GM21619 (cell line): ENCODE measurements around the gene NAA35.
"Not testable (repeated sequence)": the region's sequence is repeated elsewhere in the genome, so short reads cannot be mapped to it uniquely, and the experiment has no call there.

ENCODE experiments used
- ATAC-seq: cut with Tn5 transposase; IDR thresholded peaks from one replicate; pipeline ENCODE4 v1.9.1; 2021; ENCODE audit not compliant: unreplicated experiment

NAA35 gene

DNA sequence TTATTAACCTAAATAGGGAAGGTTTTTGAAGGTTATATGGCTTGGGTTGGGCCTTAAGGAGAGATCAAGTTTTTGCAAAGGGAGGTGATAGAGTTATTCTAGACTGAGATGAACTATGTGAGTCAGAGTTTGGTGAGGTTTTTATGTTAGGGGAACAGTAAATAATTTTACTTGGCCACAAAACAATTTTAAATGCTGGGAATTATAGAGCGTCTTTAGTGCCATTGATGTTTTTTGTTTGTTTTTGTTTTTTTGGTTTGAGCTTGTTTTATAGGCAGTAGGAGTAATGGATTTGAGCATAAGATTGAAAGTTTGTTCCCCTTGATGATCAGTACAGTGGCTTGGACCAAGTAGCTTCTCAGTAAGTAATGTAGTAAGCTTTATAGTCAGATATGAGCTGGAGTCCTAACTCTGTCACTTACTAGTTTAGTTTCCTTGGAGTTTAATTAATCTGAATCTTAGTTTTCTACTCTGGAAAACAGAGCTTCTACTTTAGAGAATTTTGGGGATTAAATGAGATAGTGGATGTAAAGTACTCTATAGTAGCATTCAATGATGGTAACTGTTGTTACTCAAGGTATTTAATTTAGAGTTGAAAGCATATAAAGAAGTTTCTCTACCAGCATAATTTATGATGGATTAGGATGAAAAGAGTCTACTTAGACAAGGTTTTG lies 2.9 kb downstream of the NAA35 start:
- no peak for ATAC-seq

DNA sequence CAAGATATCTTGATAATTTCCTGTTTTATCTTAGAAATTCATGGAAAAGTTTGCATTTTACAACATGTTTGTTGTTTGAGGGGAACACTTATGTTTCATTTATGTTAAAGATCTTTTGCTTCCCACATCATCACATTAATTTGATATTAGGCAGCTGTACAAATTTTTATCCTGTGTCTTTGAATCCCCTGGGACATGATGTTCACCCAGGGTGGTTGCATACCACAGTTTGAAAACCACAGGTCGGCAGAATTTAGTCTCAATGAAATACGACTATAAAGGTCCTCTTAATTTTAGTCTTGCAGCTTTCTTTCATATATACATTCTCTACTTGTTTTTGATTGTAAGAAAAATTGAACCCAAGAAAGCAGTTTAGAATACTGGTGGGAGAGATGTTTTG lies 3.7 kb downstream of the NAA35 start:
- ATAC-seq: no peak

DNA sequence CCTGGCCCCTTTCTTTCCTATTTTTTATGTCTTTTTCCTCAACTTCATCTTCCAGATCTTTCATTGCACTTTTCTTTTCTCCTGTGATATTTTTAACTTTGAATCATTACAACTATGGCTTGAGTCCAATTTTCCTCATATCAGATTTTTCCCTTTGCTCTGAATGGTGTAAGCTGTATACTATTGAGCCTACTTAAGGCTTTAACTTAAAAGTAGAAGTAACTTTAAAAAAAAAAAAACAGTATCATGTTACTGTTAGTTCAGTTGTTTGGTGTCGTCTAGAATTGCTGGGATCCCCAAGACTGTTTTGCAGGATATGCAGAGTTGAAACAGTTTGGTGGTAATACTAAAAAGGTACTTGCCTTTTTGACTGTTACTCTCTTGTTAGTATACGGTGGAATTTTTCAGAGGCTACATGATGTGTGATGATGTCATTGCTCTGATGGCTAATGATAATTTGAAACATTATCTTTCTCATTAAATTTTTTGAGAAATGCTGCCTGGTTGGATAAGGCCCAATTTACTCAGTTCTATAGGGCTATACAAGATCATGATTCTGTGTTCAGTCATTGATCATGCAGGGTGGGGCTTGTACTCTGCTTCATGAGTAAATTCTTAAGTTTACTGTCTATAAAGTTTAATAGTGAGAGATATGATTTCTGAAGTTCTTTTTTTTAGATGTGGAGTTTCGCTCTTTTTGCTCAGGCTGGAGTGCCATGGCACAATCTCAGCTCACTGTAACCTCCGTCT lies 8.8 kb downstream of the NAA35 start:
- ATAC-seq: no peak

DNA sequence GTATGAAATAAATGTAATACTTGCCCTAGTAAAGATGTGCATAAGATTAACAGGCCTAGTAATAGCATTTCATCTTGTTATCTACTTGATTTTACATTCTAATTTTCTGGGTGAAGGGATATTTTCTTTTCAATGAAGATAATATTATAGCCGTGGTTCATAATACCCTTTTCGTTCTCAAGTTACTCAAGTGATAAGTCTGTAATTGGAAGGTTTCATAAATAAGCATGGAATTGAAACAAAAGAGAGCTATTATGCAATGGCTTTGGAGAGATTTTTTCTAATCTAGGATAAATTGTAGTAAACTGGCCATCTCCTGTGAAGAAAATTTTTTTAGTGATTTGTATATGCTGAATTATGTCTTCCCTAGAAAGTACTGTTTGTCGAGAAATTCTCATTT lies 19.0 kb downstream of the NAA35 start:
- ATAC-seq: no peak

DNA sequence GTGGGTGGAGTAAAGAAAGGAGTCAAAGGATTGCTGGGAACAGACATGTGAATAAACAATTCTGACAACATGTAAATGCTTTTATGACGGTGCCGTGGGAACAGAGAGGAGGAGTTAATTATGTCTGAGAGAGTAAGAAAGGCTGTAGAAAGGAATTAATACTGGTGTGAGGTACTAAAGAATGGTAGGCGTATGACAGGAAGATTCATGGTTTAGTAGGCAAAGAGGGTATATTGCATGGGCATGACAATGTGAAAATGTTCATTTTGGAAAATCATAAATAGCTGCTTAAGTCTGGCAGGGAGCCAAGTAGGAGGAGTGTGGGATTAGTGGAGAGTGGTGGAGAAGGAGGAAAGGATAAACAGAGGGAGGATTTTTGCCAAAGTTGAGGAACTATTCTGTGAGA lies 19.7 kb downstream of the NAA35 start:
- no peak for ATAC-seq

DNA sequence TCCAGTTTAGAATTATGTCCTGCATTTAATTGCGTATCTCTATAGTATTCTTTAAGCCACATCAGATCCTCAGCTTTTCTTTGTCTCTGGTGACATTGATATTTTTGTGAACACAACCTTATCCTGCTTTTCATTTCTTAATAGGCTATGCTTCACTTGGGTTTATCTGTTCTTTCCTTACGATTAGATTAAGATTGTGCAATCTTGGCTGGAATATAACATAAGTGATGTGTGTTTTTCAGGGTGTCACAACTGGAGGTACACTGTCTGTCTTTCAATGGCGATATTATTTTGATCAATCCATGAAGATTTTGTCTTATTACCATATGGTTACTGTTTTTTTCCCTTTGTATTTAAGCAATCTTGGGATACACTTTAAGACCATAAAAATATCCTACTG lies 23.6 kb downstream of the NAA35 start:
- ATAC-seq: no peak

DNA sequence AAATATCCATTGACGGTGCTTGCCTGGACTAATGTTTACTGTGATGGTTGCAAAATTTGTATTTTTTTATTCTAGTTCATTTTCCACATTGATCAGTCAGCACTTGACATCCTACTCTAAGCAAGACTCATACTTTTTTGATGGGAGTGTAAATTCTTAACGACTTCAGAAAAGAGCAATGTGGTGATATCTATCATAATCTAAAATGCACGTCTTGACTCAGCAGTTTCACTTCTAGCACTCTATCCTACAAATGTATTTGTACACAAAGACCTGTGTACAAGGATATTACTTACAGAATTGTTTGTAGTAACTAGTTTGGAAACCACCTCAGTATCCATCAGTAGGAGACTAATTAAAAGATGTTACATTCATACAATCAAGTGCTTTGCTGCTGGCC lies 24.0 kb downstream of the NAA35 start:
- no peak for ATAC-seq

DNA sequence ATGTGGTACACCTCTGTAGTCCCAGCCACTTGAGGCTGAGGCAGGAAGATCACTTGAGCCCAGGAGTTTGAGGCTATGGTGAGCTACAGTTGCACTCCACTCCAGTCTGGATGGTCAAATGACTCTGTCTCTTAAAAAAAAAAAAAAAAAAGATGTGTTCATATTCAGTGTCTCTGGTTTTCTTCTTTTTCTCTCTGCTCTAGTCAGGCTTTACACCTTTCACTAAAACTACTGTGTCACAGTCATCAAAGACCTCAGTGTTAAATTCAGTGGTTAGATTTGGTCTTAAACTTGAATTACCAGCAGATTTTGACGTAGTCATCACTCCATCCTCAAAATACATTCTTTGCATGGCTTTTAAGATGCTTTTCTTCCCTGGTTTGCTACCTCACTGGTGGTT lies 28.8 kb downstream of the NAA35 start:
- no peak for ATAC-seq

DNA sequence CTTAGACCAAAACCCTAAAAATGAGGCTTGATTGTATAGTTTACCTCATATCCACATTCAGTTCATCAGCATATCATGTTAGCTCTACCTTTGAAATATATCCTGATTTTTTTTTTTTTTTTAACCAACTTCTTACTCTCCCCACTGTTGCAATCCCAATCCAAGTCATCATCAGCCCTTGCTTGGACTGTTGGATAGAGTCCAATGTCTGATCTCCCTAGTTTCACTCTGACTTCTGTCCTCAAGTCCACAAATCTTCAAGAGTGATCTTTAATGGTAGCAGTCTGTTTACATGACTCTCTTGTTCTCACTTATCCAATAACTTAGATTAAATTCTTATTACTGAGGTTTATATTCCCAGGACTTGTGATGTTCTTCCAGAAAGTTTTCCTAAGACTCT lies 30.8 kb downstream of the NAA35 start:
- ATAC-seq: no peak

DNA sequence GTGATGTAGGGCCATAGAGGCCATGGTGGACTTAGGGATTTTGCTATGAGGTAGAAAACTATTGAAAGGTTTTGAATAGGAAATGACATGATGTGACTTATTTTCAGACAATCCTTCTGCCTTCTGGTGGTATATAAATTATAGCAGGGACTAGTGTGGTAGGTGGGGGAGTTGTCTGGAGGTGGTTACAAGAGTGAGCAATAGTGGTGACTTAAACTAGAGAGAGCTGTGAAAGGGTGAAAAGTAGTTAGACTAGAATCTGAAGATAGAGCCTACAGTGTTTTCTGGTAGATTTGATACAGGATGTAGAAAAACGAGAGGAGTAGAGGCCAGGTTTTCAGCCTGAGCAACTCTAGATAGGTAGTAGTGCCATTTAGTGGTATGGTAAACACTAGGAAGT lies 32.3 kb downstream of the NAA35 start:
- ATAC-seq: no peak

DNA sequence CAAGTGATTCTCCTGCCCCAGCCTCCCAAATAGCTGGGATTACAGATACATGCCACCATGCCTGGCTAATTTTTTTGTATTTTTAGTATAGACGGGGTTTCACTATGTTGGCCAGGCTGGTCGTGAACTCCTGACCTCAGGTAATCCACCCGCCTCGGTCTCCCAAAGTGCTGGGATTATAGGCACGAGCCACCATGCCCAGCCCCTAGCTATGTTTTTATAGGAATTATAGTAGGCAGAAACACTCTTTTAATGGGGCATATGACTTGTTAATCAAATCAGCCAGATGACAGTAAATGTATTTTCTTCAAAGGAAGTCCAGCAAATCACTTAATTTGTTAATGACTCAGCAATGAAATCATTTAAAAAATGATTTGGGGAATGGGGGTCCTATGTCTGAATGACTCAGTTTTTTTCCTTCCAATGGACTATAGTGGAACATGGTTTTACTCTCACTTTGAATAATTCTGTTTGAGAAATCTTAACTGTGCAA lies 33.2 kb downstream of the NAA35 start:
- ATAC-seq: not testable (repeated sequence)

DNA sequence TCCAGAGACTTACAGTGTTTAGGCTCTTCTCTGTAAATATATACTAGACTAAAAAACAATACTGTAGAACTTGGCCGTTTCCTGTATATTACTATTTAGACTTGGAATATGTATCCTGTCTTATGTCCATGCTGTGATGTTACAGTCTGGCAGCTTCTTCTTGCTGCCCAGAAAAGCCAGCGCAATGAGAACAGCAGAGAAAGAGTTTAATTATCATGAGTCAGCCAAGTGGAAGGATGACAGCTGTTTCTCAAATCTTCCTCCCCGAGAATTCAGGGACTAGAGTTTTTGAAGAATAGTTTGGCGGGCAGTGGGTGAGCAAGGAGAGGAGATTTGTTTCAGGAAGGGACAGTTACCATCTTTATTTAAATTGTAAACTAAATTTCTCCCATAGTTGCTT lies 37.5 kb downstream of the NAA35 start:
- ATAC-seq: no peak

DNA sequence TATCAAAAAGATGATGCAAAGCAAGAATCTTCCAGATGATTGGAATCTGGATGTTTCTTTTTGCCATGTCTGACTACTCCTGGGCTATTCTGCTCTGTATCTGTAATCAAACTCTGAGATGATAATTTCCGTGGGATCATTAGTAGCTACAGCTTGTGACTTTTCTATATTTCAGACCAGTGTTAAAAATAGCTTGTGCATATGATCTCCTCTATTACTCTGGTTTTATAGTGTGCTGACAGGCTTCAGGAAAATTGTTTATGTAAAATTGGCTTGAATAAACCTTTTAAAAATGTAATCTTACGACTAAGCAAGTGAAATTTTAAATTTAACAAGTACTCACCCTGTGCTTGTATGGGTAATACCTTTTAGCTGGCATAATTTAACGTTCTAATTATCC lies 40.4 kb downstream of the NAA35 start:
- no peak for ATAC-seq

DNA sequence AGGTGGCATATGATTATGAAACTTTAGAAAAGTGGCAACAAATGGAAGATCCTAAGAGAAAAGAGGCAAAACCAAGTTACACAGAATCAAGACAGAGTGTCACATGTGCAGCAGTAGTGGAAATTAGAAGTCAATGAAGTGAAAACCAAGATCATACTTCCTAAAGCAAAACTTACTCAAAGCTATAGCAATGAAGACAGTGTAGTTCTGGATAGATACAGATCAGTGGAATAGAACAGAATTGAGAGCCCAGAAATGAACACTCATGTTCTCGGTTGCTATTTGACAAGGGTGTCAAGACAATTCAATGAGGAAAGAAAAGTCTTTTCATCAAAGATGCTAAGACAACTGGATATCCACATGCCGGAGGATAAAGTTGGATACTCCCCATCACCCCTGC lies 43.5 kb downstream of the NAA35 start:
- ATAC-seq: no peak

DNA sequence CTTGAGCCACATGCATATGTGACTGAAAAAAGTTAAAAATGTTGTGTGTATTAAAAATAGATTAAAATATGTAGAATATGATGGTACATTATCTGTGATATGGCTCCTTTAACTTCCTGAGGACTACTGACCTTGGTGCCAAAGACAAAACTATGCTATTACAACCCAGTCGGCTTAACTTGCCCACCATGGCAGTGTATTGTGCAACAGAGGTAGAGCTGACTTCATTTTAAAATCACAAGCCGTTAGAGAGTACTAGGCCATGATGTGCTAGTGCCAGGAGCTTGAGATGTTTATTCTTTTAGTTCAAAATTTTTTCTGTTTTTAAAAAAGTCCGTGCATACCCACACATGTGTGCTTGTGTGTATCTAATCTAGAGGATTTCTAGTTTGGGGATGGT lies 46.3 kb downstream of the NAA35 start:
- no peak for ATAC-seq

DNA sequence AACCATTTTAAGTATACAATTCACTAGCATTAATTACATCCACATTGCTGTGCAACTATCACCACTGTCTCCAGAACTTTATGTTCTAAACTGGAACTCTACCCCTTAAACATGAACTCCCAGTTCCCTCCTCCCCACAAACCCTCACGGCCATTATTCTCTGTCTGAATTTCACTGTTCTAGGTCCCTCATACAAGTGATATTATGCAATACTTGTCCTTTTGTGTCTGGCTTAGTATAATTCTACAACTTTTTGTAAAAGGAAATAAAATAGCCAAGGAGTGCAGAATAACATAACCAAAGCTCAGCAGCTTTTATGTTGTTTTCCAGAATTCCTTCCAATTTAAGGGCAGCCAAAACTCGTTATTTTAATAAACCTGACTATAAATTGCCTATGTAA lies 53.2 kb downstream of the NAA35 start:
- no peak for ATAC-seq

DNA sequence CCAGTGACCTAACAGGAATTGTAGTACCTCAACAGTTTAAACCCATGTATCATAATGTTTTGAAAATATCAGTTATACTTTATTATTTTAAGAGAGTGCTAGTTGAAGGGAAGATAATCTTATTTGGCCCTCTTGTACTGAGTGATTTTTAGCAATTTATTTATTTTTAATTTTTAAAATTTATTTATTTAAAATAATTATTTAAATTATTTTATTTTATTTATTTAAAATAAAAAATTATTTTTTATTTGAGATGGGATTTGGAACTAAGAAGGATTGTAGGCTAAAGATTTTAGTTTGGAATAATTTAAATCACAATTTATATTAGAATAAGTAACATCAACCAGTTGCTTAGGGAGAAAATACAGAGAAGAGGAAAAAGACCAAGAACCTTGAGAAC lies 54.2 kb downstream of the NAA35 start:
- no peak for ATAC-seq

DNA sequence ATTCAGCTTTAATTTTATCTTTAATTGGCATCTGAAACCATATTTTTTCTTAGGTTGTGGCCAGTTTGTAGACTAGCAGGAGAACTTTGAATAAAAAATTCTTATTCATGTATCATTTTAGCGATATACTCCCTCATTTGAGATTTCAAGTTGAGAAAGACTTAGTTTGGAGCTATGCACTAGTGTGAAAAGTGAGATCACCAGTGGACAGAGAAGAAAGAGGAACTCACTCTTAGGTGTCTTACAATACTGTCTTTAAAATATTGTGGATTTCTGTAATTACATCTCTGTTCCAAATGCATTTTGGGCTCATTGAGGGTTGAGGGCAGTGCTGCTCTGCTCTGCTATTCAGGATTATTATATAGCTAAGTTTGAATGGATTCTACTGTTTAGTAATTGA lies 54.7 kb downstream of the NAA35 start:
- no peak for ATAC-seq

DNA sequence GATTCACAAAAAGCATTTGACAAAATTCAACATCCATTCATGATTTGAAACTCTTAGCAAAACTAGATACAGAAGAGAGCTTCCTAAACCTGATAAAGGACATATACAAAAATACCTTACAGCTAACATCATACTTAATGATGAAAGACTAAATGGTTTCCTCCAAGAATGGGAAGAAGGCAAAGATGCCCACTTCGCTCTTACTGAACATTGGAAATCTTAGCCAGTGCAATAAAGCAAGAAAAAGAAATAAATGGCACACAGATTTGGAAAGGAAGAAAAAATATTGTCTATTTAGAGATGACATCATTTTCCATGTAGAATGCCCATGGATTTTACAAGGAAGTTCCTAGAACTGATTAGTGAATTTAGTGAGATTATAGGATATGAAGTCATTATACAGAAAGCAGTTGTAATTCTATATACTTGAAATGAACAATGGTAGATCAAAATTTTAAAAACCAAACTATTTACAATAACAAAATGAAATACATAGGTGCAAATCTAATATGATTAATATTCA lies 64.4 kb downstream of the NAA35 start:
- ATAC-seq: no peak

DNA sequence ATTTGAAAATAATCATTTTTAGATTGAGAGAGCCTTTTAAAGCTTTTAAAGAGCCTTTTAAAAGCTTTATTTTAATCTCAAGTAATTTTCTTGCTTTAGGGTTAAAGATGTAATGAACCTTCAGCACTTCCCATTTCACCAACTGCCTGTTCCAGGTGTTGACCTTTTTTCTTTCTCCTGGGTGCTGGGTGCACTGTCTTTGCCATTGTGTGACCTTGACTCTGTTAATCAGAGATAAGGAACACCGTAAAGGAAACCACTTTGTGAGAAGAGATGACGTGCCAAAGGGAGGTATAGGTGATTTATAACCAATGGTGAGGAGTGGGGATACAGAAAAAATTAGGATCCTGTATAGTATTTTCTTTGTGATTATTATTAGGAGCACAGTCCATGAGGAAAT lies 68.2 kb downstream of the NAA35 start:
- no peak for ATAC-seq

DNA sequence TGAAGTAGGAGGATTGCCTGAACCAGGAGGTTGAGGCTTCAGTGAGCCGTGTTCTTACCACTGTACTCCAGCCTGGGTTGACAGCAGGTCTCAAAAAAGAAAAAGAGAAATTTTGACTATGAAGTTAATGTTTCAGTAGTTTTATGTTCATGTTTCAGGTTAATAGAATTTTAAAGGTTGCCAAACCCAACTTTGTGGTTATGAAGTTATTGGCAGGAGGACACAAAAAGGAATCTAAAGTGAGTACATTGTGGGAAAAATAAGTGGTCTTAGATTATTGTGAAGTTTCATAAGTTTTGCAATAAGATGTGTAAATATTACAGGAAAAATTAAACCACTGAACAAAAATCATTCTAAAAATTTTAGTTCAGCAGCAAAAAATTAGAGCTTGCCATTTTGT lies 79.8 kb downstream of the NAA35 start:
- no peak for ATAC-seq

DNA sequence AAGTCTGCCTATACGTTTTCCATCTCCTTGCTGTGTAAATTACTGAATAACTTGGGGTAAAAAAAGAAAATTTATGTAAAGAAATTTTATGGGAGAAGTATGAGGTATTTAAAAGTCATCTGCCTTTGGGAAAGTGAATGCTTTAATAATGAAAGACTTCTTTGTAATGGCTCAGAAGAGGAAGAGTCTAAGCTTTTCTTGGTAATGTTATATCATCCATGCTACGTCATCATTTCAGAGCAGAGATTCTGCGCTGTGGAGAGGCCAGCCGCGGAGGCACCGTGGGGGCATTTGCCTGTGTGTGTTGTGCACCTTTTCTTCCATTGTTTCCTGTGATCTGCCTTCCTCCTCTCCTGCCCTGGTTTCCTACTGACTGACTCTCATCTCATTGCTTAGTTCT lies 80.2 kb downstream of the NAA35 start:
- no peak for ATAC-seq
